ENCODE results near the gene RIMOC1. TPM values are rescaled to one million over a fixed set of nuclear protein-coding genes. Genes with fewer than 3 reads are reported as not detected.

Gene RIMOC1
- total and polyA plus RNA-seq, 10 of the 15 experiments (the other 5 are each of a cell fraction or from before 2014, with no cell fraction given): 3.9 to 33.1 (median 16.0) TPM

DNA sequence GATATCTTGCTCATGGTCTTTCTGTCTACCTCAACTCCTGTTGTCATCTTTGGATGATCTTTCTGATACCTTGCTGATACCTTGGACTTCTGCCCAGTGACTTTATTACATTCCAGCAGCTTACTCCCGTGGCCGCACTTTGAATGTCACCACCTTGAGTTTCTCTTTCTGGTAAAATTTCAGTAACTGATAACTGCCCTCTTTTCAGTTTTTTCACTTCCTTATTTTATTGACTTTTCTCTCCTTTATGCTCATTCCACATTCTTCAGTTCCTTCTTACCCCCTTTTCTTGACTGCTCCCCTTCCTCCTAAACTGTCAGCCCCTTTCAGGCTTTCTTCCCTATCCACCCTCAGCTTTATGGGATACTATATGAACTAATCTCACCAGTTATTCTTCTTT lies 14.0 kb downstream of the RIMOC1 start (continued):
- peak; percentile 68 for TF ChIP-seq EED (IDR thresholded peaks at IDR 0.05; ENCODE audit: low read depth)
- peak; percentile 39; the same call in 1 of the 2 replicates for TF ChIP-seq BACH1 (IDR thresholded peaks at IDR 0.05; ENCODE audit: borderline replicate concordance)
- no peak for TF ChIP-seq CREM (IDR thresholded peaks at IDR 0.05; ENCODE audit: low read depth)
- TF ChIP-seq, protein P1, sequence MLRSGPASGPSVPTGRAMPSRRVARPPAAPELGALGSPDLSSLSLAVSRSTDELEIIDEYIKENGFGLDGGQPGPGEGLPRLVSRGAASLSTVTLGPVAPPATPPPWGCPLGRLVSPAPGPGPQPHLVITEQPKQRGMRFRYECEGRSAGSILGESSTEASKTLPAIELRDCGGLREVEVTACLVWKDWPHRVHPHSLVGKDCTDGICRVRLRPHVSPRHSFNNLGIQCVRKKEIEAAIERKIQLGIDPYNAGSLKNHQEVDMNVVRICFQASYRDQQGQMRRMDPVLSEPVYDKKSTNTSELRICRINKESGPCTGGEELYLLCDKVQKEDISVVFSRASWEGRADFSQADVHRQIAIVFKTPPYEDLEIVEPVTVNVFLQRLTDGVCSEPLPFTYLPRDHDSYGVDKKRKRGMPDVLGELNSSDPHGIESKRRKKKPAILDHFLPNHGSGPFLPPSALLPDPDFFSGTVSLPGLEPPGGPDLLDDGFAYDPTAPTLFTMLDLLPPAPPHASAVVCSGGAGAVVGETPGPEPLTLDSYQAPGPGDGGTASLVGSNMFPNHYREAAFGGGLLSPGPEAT (IDR thresholded peaks at IDR 0.05; ENCODE audit: low read depth): peak; percentile 44; the same call in 1 of the 2 replicates
- no peak for TF ChIP-seq ZNF207 (IDR thresholded peaks at IDR 0.05; ENCODE audit: borderline replicate concordance)
- TF ChIP-seq RUNX3 (IDR thresholded peaks at IDR 0.05; ENCODE audit: low read length): peak; percentile 36
- no peak for TF ChIP-seq SP1 (IDR thresholded peaks at IDR 0.05; ENCODE audit: low read depth, low read length)
- peak; percentile 77 for TF ChIP-seq MTA2 (IDR thresholded peaks at IDR 0.05; ENCODE audit: low read depth)
- no peak for TF ChIP-seq SMAD5 (IDR thresholded peaks at IDR 0.05; ENCODE audit: low read depth)
- no peak for TF ChIP-seq EZH2 (IDR thresholded peaks at IDR 0.05; ENCODE audit: borderline replicate concordance, control insufficient read depth, low read depth, low read length)
- TF ChIP-seq CBX5 (IDR thresholded peaks at IDR 0.05; ENCODE audit: low read depth): no peak
- peak; percentile 91 for TF ChIP-seq SPI1 (IDR thresholded peaks at IDR 0.05; ENCODE audit: borderline replicate concordance, insufficient read depth, low read depth, low read length)
- peak; percentile 47; the same call in 1 of the 2 replicates for TF ChIP-seq DPF2 (IDR thresholded peaks at IDR 0.05)
- peak; percentile 29; the same call in 1 of the 2 replicates for TF ChIP-seq JUNB (IDR thresholded peaks at IDR 0.05)
- TF ChIP-seq CTCF (IDR thresholded peaks at IDR 0.05 in 2 of 3, conservative IDR thresholded peaks at IDR 0.05 in 1 of 3; ENCODE audit: control insufficient read depth in 2 of 3, extremely low read depth in 1 of 3, insufficient read depth in 1 of 3, low read depth in 3 of 3, low read length in 3 of 3): no peak
- TF ChIP-seq EP300 (IDR thresholded peaks at IDR 0.05; ENCODE audit: borderline replicate concordance in 1 of 2, control insufficient read depth in 1 of 2, low read depth in 2 of 2, low read length in 2 of 2): peak in 1 of 2 experiments; percentile 52; a peak in 1 of 4 replicates
